ENCODE measurements around the gene ROPN1. TPM values are rescaled to one million over a fixed set of nuclear protein-coding genes. Genes with fewer than 3 reads are reported as not detected.
A peak's percentile ranks its signal among the peaks of the same experiment; 100 is the strongest.

The ROPN1 gene
- total and polyA plus RNA-seq, 2 donors (not counting 1 experiment from before 2014, with no cell fraction given) = not detected

DNA sequence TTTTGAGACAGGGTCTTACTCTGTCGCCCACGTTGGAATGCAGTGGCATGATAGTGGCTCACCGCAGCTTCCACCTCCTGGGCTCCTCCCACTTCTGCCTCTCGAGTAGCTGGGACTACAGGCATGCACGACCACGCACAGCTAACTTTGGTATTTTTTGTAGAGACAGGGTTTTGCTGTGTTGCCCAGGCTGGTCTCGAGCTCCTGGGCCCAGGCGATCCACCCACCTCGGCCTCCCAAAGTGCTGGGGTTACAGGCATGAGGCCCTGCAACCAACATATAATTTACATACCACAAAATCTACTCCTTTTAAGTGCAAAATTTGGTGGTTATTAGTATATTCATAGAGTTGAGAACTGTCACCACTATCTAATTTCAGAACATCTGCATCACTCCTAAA, 62.6 kb downstream of the ROPN1 start:
- Histone ChIP-seq H3K79me2 (ENCODE audit: control insufficient read depth, insufficient read depth, low read length) (no peaks in the 10 kb centered on the region), H3K9me3 (ENCODE audit: control insufficient read depth, insufficient read depth, low read depth, low read length) (no peaks in the 10 kb centered on the region), H4K20me1 (ENCODE audit: control insufficient read depth, extremely low read depth, insufficient read depth, low read length) (no peaks in the 10 kb centered on the region), H2AFZ (ENCODE audit: low read length) (no peak overlapping the region), H3K27ac (ENCODE audit: insufficient read depth, low read length) (no peak overlapping the region), H3K36me3 (ENCODE audit: control insufficient read depth, insufficient read depth, low read length) (peaks cover 3% of the 10 kb centered on the region), H3K4me1 (ENCODE audit: control insufficient read depth, extremely low read depth, insufficient read depth, low read length) (no peaks in the 10 kb centered on the region), H3K27me3 (ENCODE audit: control insufficient read depth, insufficient read depth, low read length) (no peaks in the 10 kb centered on the region), H3K4me3 (replicated peaks in 1 of 4; ENCODE audit: control extremely low read depth in 1 of 4, insufficient read depth in 1 of 4, low read depth in 3 of 4, low read length in 4 of 4) (no peak overlapping the region), H3K4me2 (ENCODE audit: extremely low read depth, insufficient read depth, low read length) (no peak overlapping the region), H3K9ac (ENCODE audit: insufficient read depth, low read length) (no peak overlapping the region)
- DNase-seq (ENCODE audit: low read depth in 2 of 2) = no peak
- TF ChIP-seq EZH2 (IDR thresholded peaks at IDR 0.05; ENCODE audit: low read length, missing control alignments) = no peak
- TF ChIP-seq, protein P1, sequence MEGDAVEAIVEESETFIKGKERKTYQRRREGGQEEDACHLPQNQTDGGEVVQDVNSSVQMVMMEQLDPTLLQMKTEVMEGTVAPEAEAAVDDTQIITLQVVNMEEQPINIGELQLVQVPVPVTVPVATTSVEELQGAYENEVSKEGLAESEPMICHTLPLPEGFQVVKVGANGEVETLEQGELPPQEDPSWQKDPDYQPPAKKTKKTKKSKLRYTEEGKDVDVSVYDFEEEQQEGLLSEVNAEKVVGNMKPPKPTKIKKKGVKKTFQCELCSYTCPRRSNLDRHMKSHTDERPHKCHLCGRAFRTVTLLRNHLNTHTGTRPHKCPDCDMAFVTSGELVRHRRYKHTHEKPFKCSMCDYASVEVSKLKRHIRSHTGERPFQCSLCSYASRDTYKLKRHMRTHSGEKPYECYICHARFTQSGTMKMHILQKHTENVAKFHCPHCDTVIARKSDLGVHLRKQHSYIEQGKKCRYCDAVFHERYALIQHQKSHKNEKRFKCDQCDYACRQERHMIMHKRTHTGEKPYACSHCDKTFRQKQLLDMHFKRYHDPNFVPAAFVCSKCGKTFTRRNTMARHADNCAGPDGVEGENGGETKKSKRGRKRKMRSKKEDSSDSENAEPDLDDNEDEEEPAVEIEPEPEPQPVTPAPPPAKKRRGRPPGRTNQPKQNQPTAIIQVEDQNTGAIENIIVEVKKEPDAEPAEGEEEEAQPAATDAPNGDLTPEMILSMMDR (conservative IDR thresholded peaks at IDR 0.05 in 1 of 2, IDR thresholded peaks at IDR 0.05 in 1 of 2; ENCODE audit: low read depth in 1 of 2, low read length in 2 of 2) = no peak

DNA sequence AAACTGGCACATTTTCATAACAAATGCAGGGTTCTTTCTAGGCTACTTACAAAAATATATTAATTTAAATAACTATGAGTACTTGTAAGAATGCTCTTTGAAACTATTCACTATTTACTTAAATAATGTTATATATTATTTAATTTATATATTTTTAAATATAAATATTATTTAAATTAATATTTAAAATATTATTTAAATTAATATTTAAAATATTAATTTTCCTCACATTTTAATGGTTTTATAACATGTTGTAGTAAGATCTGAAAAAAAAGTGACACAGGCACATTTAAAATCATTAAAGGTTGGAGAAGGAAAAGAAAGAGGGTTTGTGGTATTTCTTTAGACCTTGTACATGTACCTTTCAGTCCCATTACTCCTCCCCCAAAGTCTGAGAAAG, 65.5 kb downstream of the ROPN1 start:
- H2AFZ ChIP-seq (ENCODE audit: low read length) = no peak overlapping the region
- H3K9me3 ChIP-seq (ENCODE audit: control insufficient read depth, insufficient read depth, low read depth, low read length) = no peaks in the 10 kb centered on the region
- no peaks in the 10 kb centered on the region for H3K27me3 ChIP-seq (ENCODE audit: control insufficient read depth, insufficient read depth, low read length)
- no peaks in the 10 kb centered on the region for H3K79me2 ChIP-seq (ENCODE audit: control insufficient read depth, insufficient read depth, low read length)
- TF ChIP-seq, protein P1 (conservative IDR thresholded peaks at IDR 0.05 in 1 of 2, IDR thresholded peaks at IDR 0.05 in 1 of 2; ENCODE audit: low read depth in 1 of 2, low read length in 2 of 2) = no peak
- TF ChIP-seq EZH2 (IDR thresholded peaks at IDR 0.05; ENCODE audit: low read length, missing control alignments) = no peak
- peaks cover 5% of the 10 kb centered on the region for H3K36me3 ChIP-seq (ENCODE audit: control insufficient read depth, insufficient read depth, low read length)
- no peak overlapping the region for H3K9ac ChIP-seq (ENCODE audit: insufficient read depth, low read length)
- H3K4me3 ChIP-seq (replicated peaks in 1 of 4; ENCODE audit: control extremely low read depth in 1 of 4, insufficient read depth in 1 of 4, low read depth in 3 of 4, low read length in 4 of 4) = no peak overlapping the region
- H4K20me1 ChIP-seq (ENCODE audit: control insufficient read depth, extremely low read depth, insufficient read depth, low read length) = no peaks in the 10 kb centered on the region
- no peak overlapping the region for H3K4me2 ChIP-seq (ENCODE audit: extremely low read depth, insufficient read depth, low read length)
- no peak for DNase-seq (ENCODE audit: low read depth in 2 of 2)
- no peak overlapping the region for H3K27ac ChIP-seq (ENCODE audit: insufficient read depth, low read length)
- no peaks in the 10 kb centered on the region for H3K4me1 ChIP-seq (ENCODE audit: control insufficient read depth, extremely low read depth, insufficient read depth, low read length)

DNA sequence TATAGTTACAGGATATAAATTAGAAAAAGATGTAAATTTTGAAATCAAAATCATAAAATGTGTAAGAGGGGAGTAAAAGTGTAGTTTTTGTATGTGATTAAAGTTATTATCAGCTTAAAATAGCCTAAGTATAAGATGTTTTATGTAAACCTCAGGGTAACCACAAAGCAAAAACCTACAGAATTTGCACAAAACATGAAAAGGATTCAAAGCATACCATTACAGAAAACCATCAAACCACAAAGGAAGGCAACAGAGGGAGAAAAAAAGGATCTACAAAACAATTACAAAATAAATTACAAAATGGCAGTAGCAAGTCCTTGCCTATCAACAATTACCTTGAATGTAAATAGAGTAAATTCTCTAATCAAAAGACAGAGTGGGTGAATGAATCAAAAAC, 71.1 kb downstream of the ROPN1 start:
- Histone ChIP-seq H3K4me3 (replicated peaks in 1 of 4; ENCODE audit: control extremely low read depth in 1 of 4, insufficient read depth in 1 of 4, low read depth in 3 of 4, low read length in 4 of 4) (no peak overlapping the region), H3K4me2 (ENCODE audit: extremely low read depth, insufficient read depth, low read length) (no peak overlapping the region), H3K79me2 (ENCODE audit: control insufficient read depth, insufficient read depth, low read length) (no peaks in the 10 kb centered on the region), H3K27me3 (ENCODE audit: control insufficient read depth, insufficient read depth, low read length) (no peaks in the 10 kb centered on the region), H2AFZ (ENCODE audit: low read length) (no peak overlapping the region), H4K20me1 (ENCODE audit: control insufficient read depth, extremely low read depth, insufficient read depth, low read length) (no peaks in the 10 kb centered on the region), H3K27ac (ENCODE audit: insufficient read depth, low read length) (no peak overlapping the region), H3K4me1 (ENCODE audit: control insufficient read depth, extremely low read depth, insufficient read depth, low read length) (no peaks in the 10 kb centered on the region), H3K9ac (ENCODE audit: insufficient read depth, low read length) (no peak overlapping the region), H3K9me3 (ENCODE audit: control insufficient read depth, insufficient read depth, low read depth, low read length) (no peaks in the 10 kb centered on the region), H3K36me3 (ENCODE audit: control insufficient read depth, insufficient read depth, low read length) (peaks cover 3% of the 10 kb centered on the region)
- DNase-seq (ENCODE audit: low read depth in 2 of 2) = peak in 1 of 2 donors; percentile 12
- TF ChIP-seq, protein P1 (conservative IDR thresholded peaks at IDR 0.05 in 1 of 2, IDR thresholded peaks at IDR 0.05 in 1 of 2; ENCODE audit: low read depth in 1 of 2, low read length in 2 of 2) = no peak
- no peak for TF ChIP-seq EZH2 (IDR thresholded peaks at IDR 0.05; ENCODE audit: low read length, missing control alignments)
